HT1080 (cell line): ENCODE results near the gene POFUT1. TPM values are rescaled to one million over a fixed set of nuclear protein-coding genes. Genes with fewer than 3 reads are reported as not detected.
"Not testable (repeated sequence)": the region's sequence is repeated elsewhere in the genome, so short reads cannot be mapped to it uniquely, and the experiment has no call there.

ENCODE experiments used
- DNase-seq: peaks from one replicate; pipeline ENCODE4 v3.0.0-alpha.2; 2015; ENCODE audit warnings: low read depth
- total RNA-seq: library from RNA; depleted of rRNA; stranded (reverse); fragments of >200 nt; shearing (Covaris generic); gene quantifications from 2 replicates; pipeline ENCODE4 v1.2.3, GENCODE V29; 2014

POFUT1 gene
- total RNA-seq, 1 experiment from 2014 or later: 82.3 TPM

GRCh38 chr20:32188376-32189122 lies 19.1 kb upstream of the POFUT1 start:
- no peak for DNase-seq

GRCh38 chr20:32189123-32189410 lies 18.6 kb upstream of the POFUT1 start:
- no peak for DNase-seq

GRCh38 chr20:32189691-32190615 lies 17.7 kb upstream of the POFUT1 start:
- no peak for DNase-seq

GRCh38 chr20:32190616-32191415 lies 16.9 kb upstream of the POFUT1 start:
- DNase-seq: no peak

GRCh38 chr20:32191422-32191821 lies 16.3 kb upstream of the POFUT1 start:
- DNase-seq: no peak

GRCh38 chr20:32191873-32192272 lies 15.8 kb upstream of the POFUT1 start:
- no peak for DNase-seq

- no peak for DNase-seq
Measured at GRCh38 chr20:32192698-32193097, 15.0 kb upstream of the POFUT1 start.

- DNase-seq: not testable (repeated sequence)
Measured at GRCh38 chr20:32193336-32193735, 14.3 kb upstream of the POFUT1 start.

GRCh38 chr20:32193996-32194395 lies 13.7 kb upstream of the POFUT1 start:
- no peak for DNase-seq

GRCh38 chr20:32195581-32195980 lies 12.1 kb upstream of the POFUT1 start:
- no peak for DNase-seq

GRCh38 chr20:32196613-32197012 lies 11.1 kb upstream of the POFUT1 start:
- not testable (repeated sequence) for DNase-seq

GRCh38 chr20:32197136-32197535 lies 10.5 kb upstream of the POFUT1 start:
- not testable (repeated sequence) for DNase-seq

- no peak for DNase-seq
Measured at GRCh38 chr20:32199006-32199405, 8.7 kb upstream of the POFUT1 start.

- DNase-seq: no peak
Measured at GRCh38 chr20:32201296-32201976, 6.2 kb upstream of the POFUT1 start.

GRCh38 chr20:32201977-32202363 lies 5.7 kb upstream of the POFUT1 start:
- no peak for DNase-seq

GRCh38 chr20:32203356-32204204 lies 4.1 kb upstream of the POFUT1 start:
- DNase-seq: no peak

GRCh38 chr20:32204205-32205109 lies 3.2 kb upstream of the POFUT1 start:
- no peak for DNase-seq

- no peak for DNase-seq
Measured at GRCh38 chr20:32205110-32205842, 2.4 kb upstream of the POFUT1 start.
